ENCODE results near the gene GRIN1. TPM values are rescaled to one million over a fixed set of nuclear protein-coding genes. Genes with fewer than 3 reads are reported as not detected.
A peak's percentile ranks its signal among the peaks of the same experiment; 100 is the strongest.

GRIN1 gene
- total and polyA plus RNA-seq, 10 of the 15 experiments (the other 5 are each of a cell fraction or from before 2014, with no cell fraction given), result 0.05 to 0.10 (median 0.06) TPM; not detected in 6

DNA sequence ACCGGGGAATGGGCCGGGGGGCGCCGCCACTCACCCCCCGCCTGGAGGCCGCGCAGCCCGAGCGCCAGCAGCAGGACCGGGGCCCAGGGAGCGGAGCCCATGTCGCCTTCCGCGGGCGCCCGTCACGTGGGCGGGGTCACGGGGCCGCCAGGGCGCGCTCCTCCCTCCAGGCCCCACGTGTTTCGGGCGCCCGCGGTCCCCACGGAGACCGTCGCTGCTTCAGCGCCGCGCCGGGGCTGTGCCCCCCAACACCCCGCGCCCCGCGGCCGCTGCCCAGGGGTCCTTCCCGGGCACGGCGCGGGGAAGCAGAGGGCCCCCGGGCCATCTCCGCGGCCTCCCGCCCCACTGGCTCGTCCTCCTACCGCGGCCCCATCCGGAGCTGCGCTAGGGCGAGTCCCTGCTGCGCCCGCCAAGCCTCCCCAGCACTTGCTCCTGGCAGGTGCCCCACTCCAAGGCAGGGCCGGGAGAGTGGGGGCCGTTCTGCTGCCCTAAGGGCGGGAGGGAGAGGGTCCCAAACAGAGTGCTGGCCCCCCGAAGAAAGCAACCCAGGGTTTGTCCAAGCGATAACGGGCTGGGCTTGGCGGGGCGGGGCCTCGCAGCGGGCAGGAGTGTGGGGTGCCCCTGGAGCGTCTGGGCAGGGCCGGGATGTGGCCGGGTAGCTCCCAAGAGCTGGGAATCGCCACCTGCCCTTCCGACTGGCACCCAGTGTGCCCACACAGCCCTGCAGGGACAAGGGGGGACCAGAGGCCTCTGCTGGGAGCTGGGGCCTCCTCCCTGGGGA lies 24.2 kb upstream of the GRIN1 start, which contains the start of gene DPP7 (continued):
- no peak for TF ChIP-seq BCLAF1 (IDR thresholded peaks at IDR 0.05)
- TF ChIP-seq MYC (IDR thresholded peaks at IDR 0.05; ENCODE audit: insufficient read depth, insufficient read length, insufficient replicate concordance, low read length, severe bottlenecking), result peak; percentile 13
- no peak for TF ChIP-seq YBX1 (IDR thresholded peaks at IDR 0.05)
- 0 out of 2 replicates have a peak, but pooled peaks have one; percentile 39 for TF ChIP-seq ZNF24 (IDR thresholded peaks at IDR 0.05)
- TF ChIP-seq, protein P1, sequence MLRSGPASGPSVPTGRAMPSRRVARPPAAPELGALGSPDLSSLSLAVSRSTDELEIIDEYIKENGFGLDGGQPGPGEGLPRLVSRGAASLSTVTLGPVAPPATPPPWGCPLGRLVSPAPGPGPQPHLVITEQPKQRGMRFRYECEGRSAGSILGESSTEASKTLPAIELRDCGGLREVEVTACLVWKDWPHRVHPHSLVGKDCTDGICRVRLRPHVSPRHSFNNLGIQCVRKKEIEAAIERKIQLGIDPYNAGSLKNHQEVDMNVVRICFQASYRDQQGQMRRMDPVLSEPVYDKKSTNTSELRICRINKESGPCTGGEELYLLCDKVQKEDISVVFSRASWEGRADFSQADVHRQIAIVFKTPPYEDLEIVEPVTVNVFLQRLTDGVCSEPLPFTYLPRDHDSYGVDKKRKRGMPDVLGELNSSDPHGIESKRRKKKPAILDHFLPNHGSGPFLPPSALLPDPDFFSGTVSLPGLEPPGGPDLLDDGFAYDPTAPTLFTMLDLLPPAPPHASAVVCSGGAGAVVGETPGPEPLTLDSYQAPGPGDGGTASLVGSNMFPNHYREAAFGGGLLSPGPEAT (IDR thresholded peaks at IDR 0.05; ENCODE audit: low read depth), result no peak
- peak; percentile 45; the same call in 1 of the 2 replicates for TF ChIP-seq ASH2L (IDR thresholded peaks at IDR 0.05; ENCODE audit: borderline replicate concordance, low read depth)
- TF ChIP-seq POLR2A (IDR thresholded peaks at IDR 0.05; ENCODE audit: low read depth, low read length), result peak; percentile 87
- TF ChIP-seq, protein P2, sequence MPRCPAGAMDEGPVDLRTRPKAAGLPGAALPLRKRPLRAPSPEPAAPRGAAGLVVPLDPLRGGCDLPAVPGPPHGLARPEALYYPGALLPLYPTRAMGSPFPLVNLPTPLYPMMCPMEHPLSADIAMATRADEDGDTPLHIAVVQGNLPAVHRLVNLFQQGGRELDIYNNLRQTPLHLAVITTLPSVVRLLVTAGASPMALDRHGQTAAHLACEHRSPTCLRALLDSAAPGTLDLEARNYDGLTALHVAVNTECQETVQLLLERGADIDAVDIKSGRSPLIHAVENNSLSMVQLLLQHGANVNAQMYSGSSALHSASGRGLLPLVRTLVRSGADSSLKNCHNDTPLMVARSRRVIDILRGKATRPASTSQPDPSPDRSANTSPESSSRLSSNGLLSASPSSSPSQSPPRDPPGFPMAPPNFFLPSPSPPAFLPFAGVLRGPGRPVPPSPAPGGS (IDR thresholded peaks at IDR 0.05; ENCODE audit: borderline replicate concordance, insufficient read depth, low read depth, low read length, poor library complexity, severe bottlenecking), result no peak
- no peak for TF ChIP-seq CREM (IDR thresholded peaks at IDR 0.05; ENCODE audit: low read depth)
- TF ChIP-seq RCOR1 (conservative IDR thresholded peaks at IDR 0.05; ENCODE audit: low read depth, low read length), result no peak
- no peak for TF ChIP-seq NRF1 (conservative IDR thresholded peaks at IDR 0.05; ENCODE audit: low read depth, low read length)
- TF ChIP-seq FOXK2 (IDR thresholded peaks at IDR 0.05), result no peak
- TF ChIP-seq, protein P3, sequence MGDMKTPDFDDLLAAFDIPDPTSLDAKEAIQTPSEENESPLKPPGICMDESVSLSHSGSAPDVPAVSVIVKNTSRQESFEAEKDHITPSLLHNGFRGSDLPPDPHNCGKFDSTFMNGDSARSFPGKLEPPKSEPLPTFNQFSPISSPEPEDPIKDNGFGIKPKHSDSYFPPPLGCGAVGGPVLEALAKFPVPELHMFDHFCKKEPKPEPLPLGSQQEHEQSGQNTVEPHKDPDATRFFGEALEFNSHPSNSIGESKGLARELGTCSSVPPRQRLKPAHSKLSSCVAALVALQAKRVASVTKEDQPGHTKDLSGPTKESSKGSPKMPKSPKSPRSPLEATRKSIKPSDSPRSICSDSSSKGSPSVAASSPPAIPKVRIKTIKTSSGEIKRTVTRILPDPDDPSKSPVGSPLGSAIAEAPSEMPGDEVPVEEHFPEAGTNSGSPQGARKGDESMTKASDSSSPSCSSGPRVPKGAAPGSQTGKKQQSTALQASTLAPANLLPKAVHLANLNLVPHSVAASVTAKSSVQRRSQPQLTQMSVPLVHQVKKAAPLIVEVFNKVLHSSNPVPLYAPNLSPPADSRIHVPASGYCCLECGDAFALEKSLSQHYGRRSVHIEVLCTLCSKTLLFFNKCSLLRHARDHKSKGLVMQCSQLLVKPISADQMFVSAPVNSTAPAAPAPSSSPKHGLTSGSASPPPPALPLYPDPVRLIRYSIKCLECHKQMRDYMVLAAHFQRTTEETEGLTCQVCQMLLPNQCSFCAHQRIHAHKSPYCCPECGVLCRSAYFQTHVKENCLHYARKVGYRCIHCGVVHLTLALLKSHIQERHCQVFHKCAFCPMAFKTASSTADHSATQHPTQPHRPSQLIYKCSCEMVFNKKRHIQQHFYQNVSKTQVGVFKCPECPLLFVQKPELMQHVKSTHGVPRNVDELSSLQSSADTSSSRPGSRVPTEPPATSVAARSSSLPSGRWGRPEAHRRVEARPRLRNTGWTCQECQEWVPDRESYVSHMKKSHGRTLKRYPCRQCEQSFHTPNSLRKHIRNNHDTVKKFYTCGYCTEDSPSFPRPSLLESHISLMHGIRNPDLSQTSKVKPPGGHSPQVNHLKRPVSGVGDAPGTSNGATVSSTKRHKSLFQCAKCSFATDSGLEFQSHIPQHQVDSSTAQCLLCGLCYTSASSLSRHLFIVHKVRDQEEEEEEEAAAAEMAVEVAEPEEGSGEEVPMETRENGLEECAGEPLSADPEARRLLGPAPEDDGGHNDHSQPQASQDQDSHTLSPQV (IDR thresholded peaks at IDR 0.05), result peak; percentile 22; the same call in 1 of the 2 replicates
- no peak for TF ChIP-seq SPI1 (IDR thresholded peaks at IDR 0.05; ENCODE audit: borderline replicate concordance, insufficient read depth, low read depth, low read length)
- TF ChIP-seq FOS (IDR thresholded peaks at IDR 0.05; ENCODE audit: borderline replicate concordance, extremely low read depth, insufficient read length), result peak; percentile 30
- TF ChIP-seq TCF3 (IDR thresholded peaks at IDR 0.05; ENCODE audit: borderline replicate concordance, insufficient read depth, low read depth, low read length), result no peak
- TF ChIP-seq NFIC (IDR thresholded peaks at IDR 0.05; ENCODE audit: low read depth, low read length), result no peak
